IMR-90 (cell line): ENCODE data around the gene SIM1. TPM values are rescaled to one million over a fixed set of nuclear protein-coding genes. Genes with fewer than 3 reads are reported as not detected.

Experiments
- ATAC-seq: fragments of 200-7000 bp; cut with Tn5 transposase; 2 replicates; pipeline ENCODE4 v1.9.1; 2020; ENCODE audit warnings: low read depth, mild to moderate bottlenecking, moderate library complexity
- BruUV-seq: library from RNA; stranded (reverse); fragments of 400-500 nt; replicated peaks from 2 replicates; lab custom pipeline; 2021; lab: Mats Ljungman, UMichigan
- CTCF ChIA-PET: fragments of 300-600 bp; formaldehyde crosslinking; extraction: SDS; loops from one replicate; lab custom pipeline; 2021; ENCODE audit warnings: antibody characterized with exemption; lab: Yijun Ruan, JAX
- POLR2A ChIA-PET: fragments of 300-600 bp; sonication (Branson Sonifier 250); formaldehyde crosslinking; loops from one replicate; lab custom pipeline; 2022; ENCODE audit warnings: antibody characterized with exemption; ENCODE audit not compliant: unreplicated experiment; lab: Charles Lee
- DNase-seq: peaks from one replicate; pipeline ENCODE4 v3.0.0; 2013
- H2AFZ ChIP-seq: replicated peaks from 2 replicates; pipeline ENCODE3; 2013; ENCODE audit warnings: low read length, mild to moderate bottlenecking; ENCODE audit not compliant: poor library complexity
- H2AK5ac ChIP-seq: 2 replicates; pipeline ENCODE4 v1.6.1; 2013; ENCODE audit warnings: low read depth, low read length, inconsistent platforms
- H2AK9ac ChIP-seq: replicated peaks from 2 replicates; pipeline ENCODE3; 2013; ENCODE audit warnings: mild to moderate bottlenecking, low read depth, low read length, moderate library complexity; ENCODE audit not compliant: poor library complexity
- H2BK120ac ChIP-seq: 2 replicates; pipeline ENCODE4 v1.6.1; 2013; ENCODE audit warnings: low read depth, low read length, inconsistent platforms
- H2BK15ac ChIP-seq: 3 replicates; pipeline ENCODE4 v1.6.1; 2013; ENCODE audit warnings: low read depth, low read length, inconsistent platforms
- H2BK20ac ChIP-seq: 2 replicates; pipeline ENCODE4 v1.6.1; 2013; ENCODE audit warnings: low read depth, mild to moderate bottlenecking, inconsistent platforms, low read length, moderate library complexity
- H2BK5ac ChIP-seq: 2 replicates; pipeline ENCODE4 v1.6.1; 2013; ENCODE audit warnings: mild to moderate bottlenecking, low read depth, low read length, inconsistent platforms; ENCODE audit not compliant: poor library complexity, severe bottlenecking
- H3K14ac ChIP-seq: replicated peaks from 2 replicates; pipeline ENCODE4 v1.6.1; 2013; ENCODE audit warnings: low read depth, low read length, inconsistent platforms
- H3K18ac ChIP-seq: 2 replicates; pipeline ENCODE4 v1.6.1; 2013; ENCODE audit warnings: low read depth, low read length, control low read depth
- H3K23ac ChIP-seq: 2 replicates; pipeline ENCODE4 v1.6.1; 2013; ENCODE audit warnings: low read depth, low read length, inconsistent platforms
- H3K27ac ChIP-seq: 2 replicates; pipeline ENCODE4 v1.5.1; 2013; ENCODE audit warnings: mild to moderate bottlenecking, control low read depth, low read length; ENCODE audit not compliant: insufficient read depth
- H3K27me3 ChIP-seq: 2 replicates; pipeline ENCODE4 v1.6.1; 2013; ENCODE audit warnings: low read length; ENCODE audit not compliant: control insufficient read depth, insufficient read depth
- H3K36me3 ChIP-seq: 2 replicates; pipeline ENCODE4 v1.6.1; 2013; ENCODE audit warnings: low read length, mixed read lengths; ENCODE audit not compliant: control insufficient read depth, insufficient read depth
- H3K4ac ChIP-seq: 2 replicates; pipeline ENCODE4 v1.6.1; 2013; ENCODE audit warnings: low read depth, low read length, inconsistent platforms
- H3K4me1 ChIP-seq: 2 replicates; pipeline ENCODE4 v1.6.1; 2013; ENCODE audit warnings: low read length, mixed read lengths; ENCODE audit not compliant: control insufficient read depth, insufficient read depth
- H3K4me2 ChIP-seq: 2 replicates; pipeline ENCODE4 v1.6.1; 2013; ENCODE audit warnings: low read depth, mild to moderate bottlenecking, control low read depth, low read length, moderate library complexity
- H3K4me3 ChIP-seq: 2 replicates; pipeline ENCODE4 v1.5.1; 2013; ENCODE audit warnings: low read depth, mild to moderate bottlenecking, control low read depth, low read length, moderate library complexity; ENCODE audit not compliant: insufficient read depth
- H3K56ac ChIP-seq: 2 replicates; pipeline ENCODE4 v1.6.1; 2013; ENCODE audit warnings: low read length, inconsistent platforms; ENCODE audit not compliant: insufficient read depth; ENCODE audit errors: extremely low read depth
- H3K79me1 ChIP-seq, 2 experiments: 2 replicates each; pipeline ENCODE4 v1.6.1; 2013; ENCODE audit warnings: low read length in 2 of 2, inconsistent platforms in 1 of 2, low read depth in 1 of 2
- H3K9ac ChIP-seq: 2 replicates; pipeline ENCODE4 v1.6.1; 2013; ENCODE audit warnings: low read depth, low read length, control low read depth
- H3K9me1 ChIP-seq: 2 replicates; pipeline ENCODE4 v1.6.1; 2013; ENCODE audit warnings: low read length, inconsistent platforms; ENCODE audit not compliant: insufficient read depth
- H3K9me3 ChIP-seq: 2 replicates; pipeline ENCODE4 v1.6.1; 2013; ENCODE audit warnings: low read length; ENCODE audit not compliant: control insufficient read depth, insufficient read depth
- H4K20me1 ChIP-seq: 2 replicates; pipeline ENCODE4 v1.6.1; 2013; ENCODE audit warnings: low read length, inconsistent platforms; ENCODE audit not compliant: insufficient read depth
- H4K5ac ChIP-seq: 2 replicates; pipeline ENCODE4 v1.6.1; 2013; ENCODE audit warnings: mild to moderate bottlenecking, low read depth, low read length, control low read depth
- H4K8ac ChIP-seq, 2 experiments: 2 replicates each; pipeline ENCODE4 v1.6.1; 2013; ENCODE audit warnings: low read depth in 2 of 2, low read length in 2 of 2, control low read depth in 1 of 2, inconsistent platforms in 1 of 2
- H4K91ac ChIP-seq: 2 replicates; pipeline ENCODE4 v1.6.1; 2013; ENCODE audit warnings: low read depth, low read length, inconsistent platforms; ENCODE audit not compliant: insufficient read depth
- BHLHE40 ChIP-seq: fragments of 150-350 bp; IDR thresholded peaks from 2 replicates; pipeline ENCODE4 v1.6.1; 2016; ENCODE audit warnings: mild to moderate bottlenecking, low read depth, low read length
- CEBPB ChIP-seq: IDR thresholded peaks from 2 replicates; pipeline ENCODE4 v1.6.1; 2012; ENCODE audit warnings: low read depth, low read length, improper control_type of control experiment
- CHD1 ChIP-seq: IDR thresholded peaks from 2 replicates; pipeline ENCODE4 v1.6.1; 2012; ENCODE audit warnings: low read depth, low read length, improper control_type of control experiment
- CTCF ChIP-seq: conservative IDR thresholded peaks from 2 replicates; pipeline ENCODE4 v1.5.1; 2012; ENCODE audit warnings: mild to moderate bottlenecking, low read depth, low read length, improper control_type of control experiment
- FOS ChIP-seq: fragments of 150-350 bp; IDR thresholded peaks from 2 replicates; pipeline ENCODE4 v1.6.1; 2016; ENCODE audit warnings: low read depth, low read length
- MAFK ChIP-seq: IDR thresholded peaks from 2 replicates; pipeline ENCODE4 v1.6.1; 2012; ENCODE audit warnings: low read depth, low read length, improper control_type of control experiment
- MAZ ChIP-seq: IDR thresholded peaks from 2 replicates; pipeline ENCODE4 v1.6.1; 2012; ENCODE audit warnings: low read depth, mild to moderate bottlenecking, low read length, improper control_type of control experiment, moderate library complexity, borderline replicate concordance
- MXI1 ChIP-seq: IDR thresholded peaks from 2 replicates; pipeline ENCODE4 v1.6.1; 2012; ENCODE audit warnings: low read depth, mild to moderate bottlenecking, low read length, moderate library complexity, borderline replicate concordance
- NFE2L2 ChIP-seq: fragments of 150-350 bp; IDR thresholded peaks from 2 replicates; pipeline ENCODE4 v1.6.1; 2016; ENCODE audit warnings: low read depth, mild to moderate bottlenecking, low read length
- POLR2A ChIP-seq: IDR thresholded peaks from 2 replicates; pipeline ENCODE4 v1.6.1; 2012; ENCODE audit warnings: mild to moderate bottlenecking, low read depth, low read length
- RAD21 ChIP-seq: IDR thresholded peaks from 2 replicates; pipeline ENCODE4 v1.6.1; 2012; ENCODE audit warnings: low read length, improper control_type of control experiment
- RCOR1 ChIP-seq: IDR thresholded peaks from 2 replicates; pipeline ENCODE4 v1.6.1; 2012; ENCODE audit warnings: mild to moderate bottlenecking, low read length, improper control_type of control experiment; ENCODE audit not compliant: insufficient replicate concordance
- RFX5 ChIP-seq: IDR thresholded peaks from 2 replicates; pipeline ENCODE4 v1.8.0; 2012; ENCODE audit warnings: low read depth, mild to moderate bottlenecking, low read length, moderate library complexity
- SMC3 ChIP-seq: fragments of 150-350 bp; IDR thresholded peaks from 2 replicates; pipeline ENCODE4 v1.6.1; 2016; ENCODE audit warnings: low read depth, mild to moderate bottlenecking, antibody characterized with exemption, low read length, moderate library complexity
- USF2 ChIP-seq: fragments of 150-350 bp; IDR thresholded peaks from 2 replicates; pipeline ENCODE4 v1.6.1; 2017; ENCODE audit warnings: mild to moderate bottlenecking, antibody characterized with exemption, low read length, low read depth
- WGBS, 2 experiments: methylation state at CpG; one replicate each; pipeline versions ENCODE4 v1.1.5 to v1.1.7; 2013; ENCODE audit warnings: missing lambda C conversion rate in 2 of 2; ENCODE audit not compliant: insufficient read length in 1 of 2; ENCODE audit errors: extremely low coverage in 2 of 2; 5-methylcytosine and 5-hydroxymethylcytosine counted together
- dilution Hi-C: fragments of 300-500 bp; cut with HindIII; formaldehyde crosslinking; loops from one replicate; pipeline ENCODE4 v1.14.3; 2018; ENCODE audit warnings: low sequenced_read_pairs; ENCODE audit not compliant: unreplicated experiment
- in situ Hi-C: fragments of 300-500 bp; cut with MboI; formaldehyde crosslinking; loops from 3 replicates; pipeline ENCODE4 v1.14.3; 2019; ENCODE audit warnings: low sequenced_read_pairs, inconsistent platforms, mixed read lengths
- intact Hi-C: fragments of 100-400 bp; cut with micrococcal nuclease; formaldehyde crosslinking; loops from 2 replicates; pipeline ENCODE4 v1.10.0; 2022
- polyA plus RNA-seq, 3 experiments: library from polyadenylated mRNA; depleted of rRNA; stranded (reverse); fragments of >200 nt; gene quantifications; 2 replicates each; pipeline ENCODE4 v1.2.3, GENCODE V29; 2012; ENCODE audit warnings: low replicate concordance in 1 of 3
- total RNA-seq: library from RNA; depleted of rRNA; stranded (reverse); fragments of >200 nt; gene quantifications from 2 replicates; pipeline ENCODE4 v1.2.3, GENCODE V29; 2012

SIM1 gene
- total and polyA plus RNA-seq, 2 of the 4 experiments (the other 2 are of a cell fraction): not detected

- Histone ChIP-seq H3K14ac (no peak overlapping the region), H4K91ac (no peak overlapping the region), H3K4ac (no peak overlapping the region), H3K27me3 (peaks cover 17% of the 10 kb centered on the region), H2AK5ac (no peak overlapping the region), H4K8ac (no peak overlapping the region), H3K23ac (no peak overlapping the region), H3K4me3 (no peak overlapping the region), H3K18ac (no peak overlapping the region), H3K9me3 (no peaks in the 10 kb centered on the region), H2AFZ (no peak overlapping the region), H2BK120ac (no peak overlapping the region), H3K27ac (no peak overlapping the region), H2BK5ac (no peak overlapping the region), H2BK15ac (no peak overlapping the region), H3K4me2 (no peak overlapping the region), H3K9me1 (no peaks in the 10 kb centered on the region), H4K20me1 (no peaks in the 10 kb centered on the region), H3K4me1 (no peaks in the 10 kb centered on the region), H3K56ac (no peak overlapping the region), H3K36me3 (no peaks in the 10 kb centered on the region), H3K79me1 (no peaks in the 10 kb centered on the region), H2BK20ac (no peak overlapping the region), H3K9ac (no peak overlapping the region), H4K5ac (no peak overlapping the region), H2AK9ac (no peak overlapping the region)
- ATAC-seq (no peak), DNase-seq (no peak)
- ChIA-PET CTCF (no interaction called here), POLR2A (no interaction called here)
- TF ChIP-seq MAZ: no peak
- no peak for TF ChIP-seq CHD1
- TF ChIP-seq MXI1: no peak
- TF ChIP-seq RFX5: no peak
- TF ChIP-seq POLR2A: no peak
- no peak for TF ChIP-seq NFE2L2
- no peak for TF ChIP-seq RCOR1
- no peak for TF ChIP-seq FOS
- TF ChIP-seq CTCF: no peak
- no peak for TF ChIP-seq USF2
- no peak for TF ChIP-seq CEBPB
- TF ChIP-seq BHLHE40: no peak
- TF ChIP-seq SMC3: no peak
- no peak for TF ChIP-seq MAFK
- no peak for TF ChIP-seq RAD21
- WGBS, 2 experiments: 73% methylated on average over 7 of the region's 10 CpGs; no CpG with 5 or more reads in 1 of the 2 experiments
- dilution Hi-C loops (no loop called here), intact Hi-C loops (no loop called here), in situ Hi-C loops (no loop called here)
- no TSS peak for BruUV-seq
Observed at GRCh38 chr6:100426744-100427338, 37.9 kb downstream of the SIM1 start.
